ENCODE measurements around the gene SH3RF1. TPM values are rescaled to one million over a fixed set of nuclear protein-coding genes. Genes with fewer than 3 reads are reported as not detected.

The SH3RF1 gene
- total and polyA plus RNA-seq, 10 of the 15 experiments (the other 5 are each of a cell fraction or from before 2014, with no cell fraction given): 4.5 to 22.5 (median 10.4) TPM

- SMC1A ChIA-PET (ENCODE audit: uncharacterized antibody, unreplicated experiment): interaction anchor here (0.6 to 1.3 kb wide), 7 partner anchors 11 to 366 kb away, joined by 3 to 4 read pairs (median 4); no protein-coding TSS in a partner anchor
- CTCF ChIA-PET: interaction anchor here (0.6 to 1.6 kb wide), 3 partner anchors 20 to 195 kb away, joined by 3 to 4 read pairs (median 4); partner anchors contain the start of gene CBR4
- POLR2A ChIA-PET: interaction anchor here (1.3 kb wide), 1 partner anchor 64 kb away, joined by 3 read pairs; no protein-coding TSS in a partner anchor
- ATAC-seq (no peak), DNase-seq (ENCODE audit: low read depth, low spot score) (no peak), FAIRE-seq (no peak)
- Histone ChIP-seq H3K4me1 (ENCODE audit: control insufficient read depth, insufficient read depth, low read length) (no peaks in the 10 kb centered on the region), H3K4me2 (ENCODE audit: control insufficient read depth, insufficient read depth) (no peak overlapping the region), H3K36me3 (ENCODE audit: control insufficient read depth in 2 of 2, insufficient read depth in 2 of 2, low read length in 1 of 2) (peaks cover 10 to 12% of the 10 kb centered on the region in 2 experiments; a peak in 3 of 4 replicates), H4K20me1 (ENCODE audit: control insufficient read depth, insufficient read depth) (no peaks in the 10 kb centered on the region), H3K9me3 (replicated peaks; ENCODE audit: control insufficient read depth, insufficient read depth, low read length) (no peaks in the 10 kb centered on the region), H3K9ac (ENCODE audit: control insufficient read depth, insufficient read depth, low read length) (no peak overlapping the region), H3K27me3 (replicated peaks in 1 of 2; ENCODE audit: control insufficient read depth in 2 of 2, insufficient read depth in 2 of 2, low read length in 1 of 2) (no peaks in the 10 kb centered on the region), H3K4me3 (no peak overlapping the region), H2AFZ (ENCODE audit: control insufficient read depth, low read depth, low read length) (no peak overlapping the region), H3K79me2 (ENCODE audit: control insufficient read depth, insufficient read depth, low read length) (no peaks in the 10 kb centered on the region), H3K27ac (ENCODE audit: control insufficient read depth, insufficient read depth) (no peak overlapping the region)
- WGBS (ENCODE audit: insufficient coverage, insufficient replicate concordance, low lambda C conversion rate, missing lambda C conversion rate): 98% methylated on average over 3 of the region's 3 CpGs
- TF ChIP-seq POU2F2 (IDR thresholded peaks at IDR 0.05; ENCODE audit: borderline replicate concordance, low read depth, low read length): no peak
- no peak for TF ChIP-seq RUNX3 (IDR thresholded peaks at IDR 0.05; ENCODE audit: low read length)
- in situ Hi-C loops (cut with MboI) (no loop called here), intact Hi-C loops (cut with micrococcal nuclease; ENCODE audit: unreplicated experiment) (no loop called here)
- RAD21 ChIA-PET (ENCODE audit: unreplicated experiment): interaction anchor here (1.2 to 1.4 kb wide), 3 partner anchors 21 to 197 kb away, joined by 3 to 4 read pairs (median 3); no protein-coding TSS in a partner anchor
- no TSS peak for BruUV-seq (replicated peaks)
Observed at GRCh38 chr4:169119536-169119935, 151.2 kb downstream of the SH3RF1 start.

- TF ChIP-seq PBX3 (IDR thresholded peaks at IDR 0.05; ENCODE audit: insufficient replicate concordance, low read depth, low read length): no peak
- TF ChIP-seq RAD21 (IDR thresholded peaks at IDR 0.05; ENCODE audit: insufficient read depth, low read depth, low read length): no peak
- TF ChIP-seq KDM1A (IDR thresholded peaks at IDR 0.05; ENCODE audit: borderline replicate concordance): no peak
- no peak for TF ChIP-seq ASH2L (IDR thresholded peaks at IDR 0.05; ENCODE audit: borderline replicate concordance, low read depth)
- no peak for TF ChIP-seq CREM (IDR thresholded peaks at IDR 0.05; ENCODE audit: low read depth)
- TF ChIP-seq USF1 (IDR thresholded peaks at IDR 0.05; ENCODE audit: borderline replicate concordance, extremely low read length, insufficient read depth, low read depth, low read length): no peak
- TF ChIP-seq PKNOX1 (IDR thresholded peaks at IDR 0.05): no peak
- no peak for TF ChIP-seq MEF2A (IDR thresholded peaks at IDR 0.05; ENCODE audit: insufficient read depth, low read depth, low read length)
- no peak for TF ChIP-seq SMARCA5 (IDR thresholded peaks at IDR 0.05)
- TF ChIP-seq RAD51 (IDR thresholded peaks at IDR 0.05): no peak
- no peak for TF ChIP-seq SIX5 (IDR thresholded peaks at IDR 0.05; ENCODE audit: low read depth, low read length, severe bottlenecking)
- TF ChIP-seq NR2C1 (IDR thresholded peaks at IDR 0.05): no peak
- TF ChIP-seq BCL11A (IDR thresholded peaks at IDR 0.05; ENCODE audit: low read depth, low read length): no peak
- in situ Hi-C loops (cut with MboI): no loop called here
- no peak overlapping the region for H3K4me3 ChIP-seq
- intact Hi-C loops (cut with micrococcal nuclease; ENCODE audit: unreplicated experiment): no loop called here
- ATAC-seq: no peak
- CTCF ChIA-PET: interaction anchor here (1.0 kb wide), 1 partner anchor 94 kb away, joined by 3 read pairs; no protein-coding TSS in a partner anchor
- no peak overlapping the region for H3K27ac ChIP-seq (ENCODE audit: control insufficient read depth, insufficient read depth)
- H4K20me1 ChIP-seq (ENCODE audit: control insufficient read depth, insufficient read depth): no peaks in the 10 kb centered on the region
- no peak overlapping the region for H2AFZ ChIP-seq (ENCODE audit: control insufficient read depth, low read depth, low read length)
- no peak for FAIRE-seq
- no peaks in the 10 kb centered on the region for H3K27me3 ChIP-seq (replicated peaks in 1 of 2; ENCODE audit: control insufficient read depth in 2 of 2, insufficient read depth in 2 of 2, low read length in 1 of 2)
- H3K79me2 ChIP-seq (ENCODE audit: control insufficient read depth, insufficient read depth, low read length): no peaks in the 10 kb centered on the region
- DNase-seq (ENCODE audit: low read depth, low spot score): no peak
- H3K4me1 ChIP-seq (ENCODE audit: control insufficient read depth, insufficient read depth, low read length): no peaks in the 10 kb centered on the region
- RAD21 ChIA-PET (ENCODE audit: unreplicated experiment): interaction anchor here (0.6 kb wide), 1 partner anchor 94 kb away, joined by 3 read pairs; no protein-coding TSS in a partner anchor
- H3K36me3 ChIP-seq (ENCODE audit: control insufficient read depth in 2 of 2, insufficient read depth in 2 of 2, low read length in 1 of 2): peaks cover 10 to 12% of the 10 kb centered on the region in 2 experiments; a peak in 3 of 4 replicates
- no peak overlapping the region for H3K9ac ChIP-seq (ENCODE audit: control insufficient read depth, insufficient read depth, low read length)
- no TSS peak for BruUV-seq (replicated peaks)
- 85% methylated on average over 7 of the region's 7 CpGs for WGBS (ENCODE audit: insufficient coverage, insufficient replicate concordance, low lambda C conversion rate, missing lambda C conversion rate)
- no peaks in the 10 kb centered on the region for H3K9me3 ChIP-seq (replicated peaks; ENCODE audit: control insufficient read depth, insufficient read depth, low read length)
- POLR2A ChIA-PET: no interaction called here
- H3K4me2 ChIP-seq (ENCODE audit: control insufficient read depth, insufficient read depth): no peak overlapping the region
- SMC1A ChIA-PET (ENCODE audit: uncharacterized antibody, unreplicated experiment): interaction anchor here (0.7 to 1.4 kb wide), 7 partner anchors 8 to 321 kb away, joined by 3 to 5 read pairs (median 3); no protein-coding TSS in a partner anchor
Observed at GRCh38 chr4:169117591-169118081, 153.1 kb downstream of the SH3RF1 start.

Data from GM12878 (cell line).